SK-MEL-5 (cell line): ENCODE results near the gene DAZAP1. TPM values are rescaled to one million over a fixed set of nuclear protein-coding genes. Genes with fewer than 3 reads are reported as not detected.
"Not testable (repeated sequence)": the region's sequence is repeated elsewhere in the genome, so short reads cannot be mapped to it uniquely, and the experiment has no call there.

Source experiments
- DNase-seq: peaks from one replicate; pipeline ENCODE4 v3.0.0-alpha.2; 2016; ENCODE audit warnings: low read depth, low spot score
- in situ Hi-C: cut with HindIII; loops from 2 replicates; pipeline ENCODE4 v1.10.0; 2016; ENCODE audit warnings: low sequenced_read_pairs, high pct_unique_total_duplicates, low pct_unique_long_range_greater_than_20kb
- total RNA-seq: library from RNA; depleted of rRNA; stranded (reverse); fragments of >200 nt; shearing (Covaris generic); gene quantifications from 2 replicates; pipeline ENCODE4 v1.2.3, GENCODE V29; 2014

Gene DAZAP1
- total RNA-seq, 1 experiment from 2014 or later: 71.7 TPM

DNA sequence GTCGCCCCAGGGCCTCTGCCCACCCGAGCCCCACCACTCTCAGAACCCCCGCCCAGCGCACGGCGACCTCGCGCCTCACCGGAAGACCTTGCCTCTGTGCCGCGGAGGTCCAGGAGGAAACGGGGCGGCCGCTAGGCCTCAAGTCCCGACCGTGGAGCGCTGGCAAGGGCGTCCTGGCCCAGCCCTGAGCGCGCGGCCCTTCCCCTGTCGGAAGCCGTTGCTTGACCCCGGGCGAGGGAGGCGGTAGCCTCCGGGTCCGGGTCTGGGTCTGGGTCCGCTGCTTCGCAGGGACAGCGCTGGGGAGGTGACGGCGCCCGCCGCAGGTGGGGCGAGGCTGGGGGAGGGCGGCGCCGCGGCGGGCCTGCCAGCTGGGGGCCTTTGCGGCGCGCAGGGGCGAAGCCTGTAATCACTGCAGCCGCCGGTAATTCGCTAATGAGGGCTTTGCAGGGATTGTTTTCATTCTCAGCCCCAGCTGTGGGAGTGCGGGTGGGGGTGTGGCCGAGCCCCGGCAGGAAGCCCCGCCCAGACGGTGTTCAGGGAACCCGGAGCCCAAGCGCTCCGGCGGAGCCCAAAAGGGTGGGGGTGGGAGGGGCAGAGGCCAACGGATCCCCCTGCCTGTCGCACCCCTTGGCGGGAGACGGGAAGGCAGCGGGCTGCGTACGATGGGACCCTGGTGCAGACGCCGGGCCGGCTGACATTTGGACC is 63.1 kb downstream of the DAZAP1 start:
- in situ Hi-C loops: no loop called here
- no peak for DNase-seq

DNA sequence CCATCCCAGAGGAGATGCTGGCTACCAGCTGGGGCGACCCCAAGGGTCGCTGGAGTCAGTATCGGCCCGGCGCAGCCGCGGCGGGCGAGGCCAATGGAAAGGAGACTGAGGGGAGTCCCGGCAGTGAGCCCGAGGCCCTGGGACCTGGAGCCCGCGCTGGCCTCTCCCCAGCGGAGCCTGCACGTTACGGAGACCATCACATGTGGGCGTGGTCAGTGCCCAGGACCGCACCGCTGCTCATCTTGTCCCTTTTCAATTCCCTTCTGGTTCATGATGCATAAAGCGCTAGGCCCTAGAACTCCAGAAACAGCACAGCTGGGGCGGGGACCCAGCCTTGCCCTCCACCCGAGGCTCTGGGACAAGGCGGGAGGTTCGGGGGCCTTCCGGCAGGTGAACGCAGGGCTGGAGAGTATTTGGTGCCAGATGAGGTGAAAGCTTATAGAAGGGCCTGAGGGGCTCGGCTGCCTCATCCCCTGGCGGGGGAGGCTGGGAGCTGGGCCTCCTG is 63.7 kb downstream of the DAZAP1 start:
- no peak for DNase-seq
- in situ Hi-C loops: no loop called here

DNA sequence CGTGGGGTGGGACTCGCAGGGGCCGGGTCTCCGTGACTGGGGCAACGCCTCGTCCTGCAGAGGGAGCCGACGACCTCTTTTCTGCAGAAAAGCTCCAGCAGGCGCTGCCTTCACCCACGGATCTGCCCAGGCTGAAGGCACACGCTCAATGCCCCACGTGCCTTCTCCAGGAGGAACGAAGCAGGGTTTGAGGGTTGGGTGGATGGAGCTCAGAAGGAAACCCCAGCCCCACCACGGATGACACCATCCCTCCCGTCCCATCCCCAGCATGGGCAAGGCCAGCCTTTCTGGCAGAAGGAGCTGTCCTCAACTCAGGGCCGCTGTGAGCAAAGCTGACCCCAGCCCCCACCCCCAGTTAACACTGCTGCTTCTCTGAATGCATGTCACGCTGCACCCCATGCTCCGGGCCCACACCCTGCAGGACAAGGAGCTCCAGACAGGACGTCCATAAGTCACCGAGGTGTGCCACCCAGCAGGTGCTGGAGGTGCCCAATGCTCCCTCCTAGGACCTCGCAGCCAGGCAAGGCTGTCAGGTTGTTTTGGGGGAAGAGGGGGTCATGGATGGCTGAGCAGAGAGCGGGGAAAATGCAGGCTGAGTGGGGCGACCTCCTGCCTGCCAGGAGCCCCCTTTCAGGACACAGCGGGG is 64.3 kb downstream of the DAZAP1 start:
- in situ Hi-C loops: no loop called here

DNA sequence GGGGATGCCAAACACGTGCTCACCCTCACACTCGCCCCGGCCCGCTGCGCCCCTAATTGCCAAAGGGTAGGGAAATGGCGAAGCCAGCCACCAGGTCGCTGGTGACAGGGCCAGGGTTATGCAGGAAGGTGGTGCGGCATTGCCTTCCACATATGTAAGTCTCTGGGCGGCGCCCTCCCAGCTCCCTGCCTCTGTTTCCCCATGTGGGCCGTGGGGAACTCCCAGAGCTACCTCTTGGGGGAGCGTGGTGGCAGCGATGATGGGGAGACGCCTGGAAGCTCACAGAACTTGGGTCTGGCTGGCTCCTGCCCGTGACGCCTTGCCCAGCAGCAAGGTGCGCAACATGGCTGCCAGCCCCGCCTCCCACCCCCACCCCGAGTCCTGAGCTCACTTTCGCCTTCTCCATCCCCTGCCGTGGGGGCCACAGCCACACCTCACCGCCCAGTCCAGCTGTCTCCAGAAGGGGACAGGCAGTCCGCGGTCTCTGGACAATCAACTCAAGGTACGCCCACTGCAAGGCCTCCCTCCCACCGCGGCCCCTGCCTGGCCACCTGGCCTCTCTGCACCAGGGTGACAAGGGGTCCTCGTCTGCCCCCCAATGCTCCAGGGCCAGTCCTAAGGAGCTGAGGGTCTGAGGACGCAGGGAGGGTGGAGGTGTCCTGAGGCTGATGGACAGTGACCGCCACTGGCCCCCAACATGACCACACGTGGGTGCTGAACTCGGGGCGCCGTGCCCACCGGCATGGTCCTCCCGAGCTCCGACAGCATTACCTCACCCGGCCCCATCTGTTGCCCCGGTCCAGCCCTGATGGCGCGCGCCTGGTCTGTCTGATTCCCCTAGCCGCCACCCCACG is 65.1 kb downstream of the DAZAP1 start:
- DNase-seq: no peak
- in situ Hi-C loops: no loop called here

More for the DNA sequence above, 64.3 kb downstream of the DAZAP1 start:
- DNase-seq: no peak

DNA sequence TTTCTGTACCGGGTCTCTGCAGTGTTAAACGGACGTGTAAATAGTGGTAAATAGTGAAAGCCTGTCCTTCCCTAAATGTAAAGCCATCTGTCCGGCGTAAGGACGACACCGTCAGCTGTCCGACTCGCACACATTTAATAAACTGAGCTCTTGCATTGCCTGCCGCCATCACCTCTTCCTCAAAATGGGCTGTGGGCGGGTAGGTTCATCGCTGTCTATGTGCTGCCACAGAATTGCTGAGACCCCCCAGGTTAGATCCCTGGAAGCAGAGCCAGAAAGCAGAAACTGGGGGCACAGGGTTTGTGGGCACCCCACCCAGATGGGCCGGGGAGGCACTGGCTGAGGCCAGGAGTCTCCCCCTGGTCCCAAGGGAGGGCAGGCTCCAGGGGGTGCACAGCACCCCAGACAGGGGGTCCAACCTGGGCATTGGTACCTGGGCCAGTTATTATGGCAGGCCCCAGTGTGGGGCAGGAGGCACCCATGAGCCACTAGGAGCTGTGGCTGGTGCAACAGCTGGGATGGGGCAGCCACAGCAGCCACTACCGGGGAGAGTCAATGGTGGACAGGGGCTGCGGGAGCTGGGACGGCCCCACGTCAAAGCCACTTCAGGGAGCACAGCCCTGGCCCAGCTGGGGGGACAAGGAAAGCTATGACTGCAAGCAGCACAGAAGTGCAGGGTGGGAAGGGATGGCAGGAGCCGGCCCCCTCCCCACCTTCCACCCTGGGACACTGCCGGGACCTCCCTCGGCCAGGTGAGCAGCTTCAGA is 65.9 kb downstream of the DAZAP1 start:
- DNase-seq: no peak
- in situ Hi-C loops: no loop called here

DNA sequence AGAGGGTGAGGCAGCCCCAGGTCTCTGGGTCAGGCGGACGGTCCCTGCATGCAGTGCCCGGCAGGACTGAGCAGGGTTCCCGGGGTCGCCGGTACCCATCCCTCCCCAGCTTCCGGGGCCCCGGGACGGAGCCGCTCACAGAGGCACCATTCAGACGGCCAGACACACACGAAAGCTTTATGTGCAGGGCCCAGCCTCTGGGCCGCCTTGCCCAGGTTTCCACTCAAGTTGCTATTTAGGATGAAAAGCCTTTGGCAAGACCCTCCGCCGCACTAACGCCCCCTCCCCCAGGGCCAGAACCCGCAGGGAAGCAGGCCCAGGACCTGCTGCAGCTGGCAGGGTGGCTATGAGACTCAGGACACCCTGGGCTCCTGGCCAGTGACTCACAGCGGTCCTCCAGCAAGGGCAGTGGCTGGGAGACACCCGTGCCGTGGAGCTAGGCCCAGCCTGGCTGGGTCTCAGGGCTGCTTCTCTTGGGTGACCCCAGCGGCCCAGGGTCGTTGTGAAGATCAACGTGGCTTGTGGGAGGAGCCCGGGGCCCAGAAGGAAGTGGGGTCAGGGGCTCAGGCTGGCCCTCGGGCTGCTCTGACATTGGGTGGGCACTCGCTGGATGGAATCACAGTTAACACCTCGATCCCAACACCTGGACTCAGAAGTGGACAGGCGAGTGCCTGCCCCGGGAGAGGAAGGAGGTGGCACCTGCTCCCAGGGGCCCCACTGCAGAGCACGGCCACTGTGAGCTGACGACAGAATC is 66.8 kb downstream of the DAZAP1 start:
- DNase-seq: no peak
- in situ Hi-C loops: no loop called here

DNA sequence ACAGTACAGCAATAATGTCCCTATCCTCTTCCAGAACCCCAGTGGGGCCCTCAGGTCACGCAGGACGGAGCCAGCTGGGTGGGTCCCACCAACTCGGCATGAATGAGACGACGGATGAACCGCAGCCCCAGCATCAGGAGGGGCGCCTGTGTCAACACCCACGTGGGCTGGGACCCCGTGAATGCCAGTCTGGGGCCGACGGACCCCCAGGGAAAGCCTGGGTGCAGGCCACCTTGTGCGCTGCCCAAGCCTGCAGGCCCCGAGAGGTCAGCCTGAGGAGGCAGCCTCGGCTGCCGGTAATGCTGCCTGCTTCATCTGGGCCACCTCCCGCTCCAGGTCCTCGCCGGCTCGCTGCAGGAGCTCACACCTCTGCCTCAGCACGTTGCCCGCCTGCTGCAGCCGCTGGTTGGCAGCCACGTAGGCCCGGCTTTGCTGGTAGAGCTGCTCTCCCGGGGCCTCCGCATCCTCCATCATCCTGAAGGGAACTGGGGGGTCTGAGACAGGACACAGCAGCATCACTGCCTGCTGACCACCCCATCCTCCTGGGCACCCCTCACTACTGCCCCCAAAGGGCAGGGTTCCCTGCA is 67.5 kb downstream of the DAZAP1 start:
- no peak for DNase-seq
- in situ Hi-C loops: no loop called here

DNA sequence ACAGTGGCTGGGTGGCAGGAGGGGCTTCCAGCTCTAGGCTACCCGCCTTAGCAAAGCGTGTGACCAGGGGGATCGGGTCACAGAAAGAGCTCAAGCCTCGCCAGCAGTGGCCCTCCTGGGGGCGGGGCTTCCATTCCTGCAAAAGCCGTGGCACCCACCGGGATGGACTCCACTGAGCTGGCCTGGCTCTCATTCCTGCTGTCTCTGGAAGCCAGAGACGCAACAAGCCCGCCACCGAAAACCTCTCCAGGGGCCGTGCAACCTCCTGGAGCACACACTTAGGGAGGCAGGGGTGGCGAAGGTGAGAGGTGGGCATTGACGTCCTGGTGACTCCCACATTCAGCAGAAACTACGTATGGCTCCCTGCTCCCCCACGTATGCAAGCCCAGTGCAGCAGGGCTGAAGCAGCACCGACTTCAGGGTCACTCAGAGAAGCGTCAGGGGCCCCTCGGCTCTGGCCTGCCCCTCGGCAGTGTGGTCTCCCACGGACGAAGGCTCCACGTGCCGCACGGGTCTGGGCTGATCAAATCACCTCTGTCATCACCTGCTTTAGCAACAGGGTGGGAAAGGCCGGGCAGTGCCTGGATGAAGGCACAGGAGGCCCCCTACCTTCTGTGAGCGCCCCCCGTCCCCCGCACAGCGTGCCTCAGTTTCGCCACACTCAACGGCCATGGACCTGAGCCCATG is 68.5 kb downstream of the DAZAP1 start:
- in situ Hi-C loops: no loop called here
- DNase-seq: no peak

DNA sequence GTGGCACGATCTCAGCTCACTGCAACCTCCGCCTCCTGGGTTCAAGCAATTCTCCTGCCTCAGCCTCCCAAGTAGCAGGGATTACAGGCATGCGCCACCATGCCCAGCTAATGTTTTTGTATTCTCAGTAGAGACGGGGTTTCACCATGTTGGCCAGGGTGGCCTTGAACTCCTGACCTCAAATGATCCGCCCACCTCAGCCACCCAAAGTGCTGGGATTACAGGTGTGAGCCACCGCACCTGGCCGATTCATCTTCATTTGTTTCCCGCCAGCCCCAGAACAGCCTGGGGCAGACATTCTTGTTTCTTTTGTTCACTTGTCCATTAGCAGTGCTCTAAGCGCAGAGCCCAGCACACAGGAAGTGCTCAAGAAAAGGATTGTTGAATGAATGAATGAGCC is 69.7 kb downstream of the DAZAP1 start:
- in situ Hi-C loops, DNase-seq: not testable (repeated sequence)

DNA sequence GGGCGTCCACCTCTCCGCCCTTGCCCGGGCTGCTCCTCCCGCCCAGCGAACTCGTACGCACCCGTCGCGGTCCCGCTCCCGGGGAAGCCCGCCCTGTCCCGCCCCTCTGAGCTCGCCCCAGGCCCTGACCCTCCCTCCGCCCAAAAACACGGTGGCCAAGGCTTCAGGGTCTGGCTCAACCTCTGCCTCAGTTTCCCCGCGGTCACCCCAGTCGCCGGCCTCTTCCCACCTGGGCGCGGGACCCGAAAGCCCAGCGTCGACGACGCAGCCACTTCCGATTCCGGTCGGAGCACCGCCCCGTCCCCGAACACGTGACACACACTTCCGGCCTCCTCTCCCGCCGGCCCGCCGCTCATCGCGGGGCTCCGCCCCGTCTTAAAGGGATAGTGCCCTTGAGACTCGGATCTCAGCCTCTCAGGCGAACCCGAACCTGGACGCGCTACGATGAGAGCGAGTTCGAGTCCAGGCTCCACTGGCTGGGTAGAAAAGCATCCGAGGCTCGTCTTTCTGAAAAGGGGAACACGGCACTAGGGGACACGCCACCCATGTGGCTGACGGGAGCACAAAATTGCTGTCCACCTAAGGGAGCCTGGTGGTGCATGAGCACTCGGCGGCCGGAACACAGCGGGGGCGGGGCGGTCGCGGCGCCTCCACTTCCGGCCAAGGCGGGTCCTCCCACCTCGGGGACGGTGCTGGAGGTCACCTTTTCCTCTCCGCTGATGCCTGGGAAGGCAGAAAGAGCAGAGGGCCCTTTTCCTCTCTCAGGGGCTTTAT is 71.7 kb downstream of the DAZAP1 start, which contains the start of gene C19orf25:
TSS of gene C19orf25 (minus strand) at position 282 of the 774 bp plus-strand sequence. CDS start 312 bp downstream, outside the sequence.
- peak; percentile 91 for DNase-seq
- in situ Hi-C loops: no loop called here

DNA sequence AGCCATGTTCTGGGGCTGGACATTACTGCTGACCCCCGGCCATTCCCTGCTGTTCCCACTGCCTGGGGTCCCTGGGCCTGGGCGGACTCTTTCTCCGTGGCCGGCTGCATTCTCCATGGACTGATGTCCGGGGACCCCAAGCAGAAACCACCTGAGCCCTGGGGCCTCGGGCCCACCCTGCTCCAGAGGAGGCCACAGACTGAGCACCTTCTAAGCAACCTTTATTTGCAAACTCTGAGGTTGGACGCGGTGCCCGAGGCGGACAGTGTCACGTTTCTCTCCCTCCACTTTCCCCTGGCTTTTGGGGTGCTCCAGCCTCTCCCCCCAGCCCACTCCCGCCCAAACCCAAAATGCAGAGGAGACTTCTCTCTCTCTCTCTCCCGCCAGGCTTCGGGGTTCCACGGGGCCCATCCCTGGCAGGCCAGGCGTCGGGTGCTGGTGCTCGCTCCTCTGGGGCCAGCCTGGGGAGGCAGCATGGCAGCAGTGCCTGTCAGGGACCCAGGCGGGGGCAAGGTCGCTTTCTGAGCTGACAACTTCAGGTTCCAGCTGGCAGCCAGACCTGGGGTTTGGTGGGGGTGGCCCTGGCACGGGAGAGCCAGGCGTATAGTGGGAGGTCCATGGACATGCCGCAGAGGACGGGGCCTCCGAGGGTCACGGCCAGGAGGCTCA is 74.0 kb downstream of the DAZAP1 start:
- in situ Hi-C loops: no loop called here
- DNase-seq: no peak

DNA sequence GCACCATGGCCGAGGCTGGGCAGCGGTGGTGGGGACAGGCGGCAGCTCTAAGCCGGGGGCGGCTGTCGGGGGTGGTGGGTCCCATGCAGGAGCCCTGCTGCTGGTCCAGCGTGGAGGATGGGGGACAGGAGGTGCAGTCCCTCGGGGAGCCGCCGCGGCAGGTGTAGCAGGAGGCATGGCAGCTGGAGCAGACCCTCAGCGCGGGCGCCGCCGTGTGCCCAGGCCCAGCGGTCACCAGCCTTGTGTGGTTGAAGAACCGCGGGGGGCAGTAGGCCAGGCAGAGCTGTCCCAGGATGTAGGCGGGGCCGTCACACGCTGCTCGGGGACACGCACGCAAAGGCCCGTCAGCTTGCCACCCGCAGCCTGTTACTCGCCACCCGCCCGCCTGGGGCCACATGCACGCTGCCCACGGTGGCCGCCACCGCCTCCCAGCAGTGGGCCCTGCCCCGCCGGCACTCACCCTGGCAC is 74.5 kb downstream of the DAZAP1 start:
- no peak for DNase-seq
- in situ Hi-C loops: no loop called here

DNA sequence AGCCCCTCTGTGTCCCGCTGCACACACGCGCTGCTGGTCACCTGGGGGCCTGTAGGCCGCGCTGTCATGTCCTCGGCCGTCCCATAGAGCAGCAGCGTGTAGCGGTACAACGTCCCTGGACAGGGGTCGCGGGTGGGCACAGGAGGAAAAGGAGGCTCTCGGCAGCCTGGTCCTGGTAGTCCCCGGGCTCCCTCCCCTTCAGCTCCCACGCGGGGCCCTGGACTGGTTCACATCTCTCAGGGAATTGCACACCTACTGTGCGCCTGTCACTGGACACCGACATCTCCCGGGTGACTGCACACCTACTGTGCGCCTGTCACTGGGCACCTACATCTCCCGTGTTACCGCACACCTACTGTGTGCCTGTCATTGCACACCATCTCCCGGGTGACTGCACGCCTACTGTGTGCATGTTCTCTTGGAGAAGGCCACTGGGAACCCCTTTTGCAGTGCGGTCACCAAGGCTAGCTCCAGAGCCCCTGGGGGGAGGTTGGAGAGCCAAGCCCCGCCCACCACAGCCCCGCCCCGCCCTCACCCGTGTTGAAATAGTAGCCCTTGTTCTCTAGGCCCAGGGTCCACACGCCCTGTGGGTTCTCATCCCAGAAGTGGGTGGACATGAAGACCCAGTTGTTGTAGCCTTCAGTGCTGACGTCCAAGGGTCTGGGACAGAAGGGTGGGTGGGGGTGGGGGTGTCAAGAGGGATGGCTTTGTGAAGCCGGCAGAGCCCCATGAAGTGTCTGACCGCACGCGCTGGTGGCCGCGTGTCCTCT is 75.2 kb downstream of the DAZAP1 start:
- in situ Hi-C loops: no loop called here
- DNase-seq: no peak
